Uterus (tissue), 2 donors: Measurements from ENCODE around the gene CFAP43.

Experiments
- CTCF ChIP-seq, 4 experiments: fragments of 200-600 bp in 2 of 4; fragments of 450-650 bp in 2 of 4; sonication (generic) in 2 of 4; IDR thresholded peaks; one replicate each; pipeline ENCODE4 v1.5.1; 2016 to 2019; ENCODE audit warnings: antibody characterized with exemption in 4 of 4, mild to moderate bottlenecking in 2 of 4, moderate library complexity in 1 of 4
- POLR2A ChIP-seq, 2 donors: fragments of 450-650 bp; IDR thresholded peaks; one replicate each; pipeline ENCODE4 v1.6.1; 2016; ENCODE audit warnings: antibody characterized with exemption in 2 of 2, mild to moderate bottlenecking in 1 of 2, moderate library complexity in 1 of 2

GRCh38 chr10:104128214-104128613, 104.0 kb downstream of the CFAP43 start:
- TF ChIP-seq CTCF (IDR thresholded peaks at IDR 0.05): no peak
- TF ChIP-seq POLR2A (IDR thresholded peaks at IDR 0.05): no peak
